ENCODE results near the gene SNCB. TPM values are rescaled to one million over a fixed set of nuclear protein-coding genes. Genes with fewer than 3 reads are reported as not detected.

Gene SNCB
- total RNA-seq, 2 experiments from 2014 or later: not detected

- Mint-ChIP-seq H3K27ac (no peak overlapping the region), H3K9me3 (no peaks in the 10 kb centered on the region), H3K27me3 (peaks cover 5% of the 10 kb centered on the region), H3K36me3 (ENCODE audit: low read depth) (no peaks in the 10 kb centered on the region), H3K4me1 (ENCODE audit: low read depth) (peaks cover 22% of the 10 kb centered on the region), H3K4me3 (no peak overlapping the region)
- no peak for DNase-seq
- ATAC-seq (ENCODE audit: poor library complexity): no peak
- no peak for TF ChIP-seq CTCF (IDR thresholded peaks at IDR 0.05)
- Histone ChIP-seq H3K27me3 (ENCODE audit: control insufficient read depth in 1 of 2, insufficient read depth in 2 of 2, low read length in 2 of 2) (no peaks in the 10 kb centered on the region), H3K27ac (ENCODE audit: low read depth in 1 of 2, low read length in 2 of 2) (no peak overlapping the region), H3K4me1 (ENCODE audit: insufficient read depth, low read length) (peaks cover 14% of the 10 kb centered on the region), H3K4me3 (ENCODE audit: low read length) (no peak overlapping the region), H3K9me3 (ENCODE audit: control insufficient read depth in 1 of 2, insufficient read depth in 1 of 2, low read length in 2 of 2) (no peaks in the 10 kb centered on the region), H3K36me3 (ENCODE audit: insufficient read depth, low read length) (no peaks in the 10 kb centered on the region)
- ChIA-PET POLR2A (interaction anchor here (0.6 kb wide), 1 partner anchor 18 kb away, joined by 3 read pairs; no protein-coding TSS in a partner anchor), CTCF (interaction anchor here (0.5 kb wide), 1 partner anchor 136 kb away, joined by 3 read pairs; no protein-coding TSS in a partner anchor)
- intact Hi-C loops (cut with DNase I, micrococcal nuclease): loop anchor here in 1 of 2 experiments (10.0 kb wide), 1 partner anchor 1562 kb away; the partner anchor contains the start of gene HNRNPAB
Observed at GRCh38 chr5:176642675-176643490, 12.5 kb upstream of the SNCB start.

- H3K9me3 Mint-ChIP-seq: no peaks in the 10 kb centered on the region
- H3K36me3 Mint-ChIP-seq (ENCODE audit: low read depth): no peaks in the 10 kb centered on the region
- peaks cover 20% of the 10 kb centered on the region for H3K27me3 Mint-ChIP-seq
- H3K4me3 Mint-ChIP-seq: no peak overlapping the region
- ATAC-seq (ENCODE audit: poor library complexity): no peak
- Histone ChIP-seq H3K36me3 (ENCODE audit: insufficient read depth, low read length) (no peaks in the 10 kb centered on the region), H3K27ac (ENCODE audit: low read depth in 1 of 2, low read length in 2 of 2) (no peak overlapping the region), H3K4me1 (ENCODE audit: insufficient read depth, low read length) (no peaks in the 10 kb centered on the region), H3K9me3 (ENCODE audit: control insufficient read depth in 1 of 2, insufficient read depth in 1 of 2, low read length in 2 of 2) (no peaks in the 10 kb centered on the region), H3K27me3 (ENCODE audit: control insufficient read depth in 1 of 2, insufficient read depth in 2 of 2, low read length in 2 of 2) (peaks cover 0 to under 1% of the 10 kb centered on the region in 2 experiments), H3K4me3 (ENCODE audit: low read length) (no peak overlapping the region)
- no peak for DNase-seq
- ChIA-PET POLR2A (no interaction called here), CTCF (no interaction called here)
- peaks cover 5% of the 10 kb centered on the region for H3K4me1 Mint-ChIP-seq (ENCODE audit: low read depth)
- no peak for TF ChIP-seq CTCF (IDR thresholded peaks at IDR 0.05)
- H3K27ac Mint-ChIP-seq: no peak overlapping the region
- intact Hi-C loops (cut with DNase I, micrococcal nuclease): loop anchor here in 1 of 2 experiments (10.0 kb wide), 1 partner anchor 1564 kb away; the partner anchor contains the start of gene HNRNPAB
Observed at GRCh38 chr5:176640616-176641015, 10.3 kb upstream of the SNCB start.

- intact Hi-C loops (cut with DNase I, micrococcal nuclease): loop anchor here in 1 of 2 experiments (10.0 kb wide), 1 partner anchor 1565 kb away; the partner anchor contains the start of gene HNRNPAB
- DNase-seq (no peak), ATAC-seq (ENCODE audit: poor library complexity) (no peak)
- CTCF ChIA-PET: no interaction called here
- Histone ChIP-seq H3K4me1 (ENCODE audit: insufficient read depth, low read length) (no peaks in the 10 kb centered on the region), H3K27ac (ENCODE audit: low read depth in 1 of 2, low read length in 2 of 2) (no peak overlapping the region), H3K36me3 (ENCODE audit: insufficient read depth, low read length) (no peaks in the 10 kb centered on the region), H3K27me3 (ENCODE audit: control insufficient read depth in 1 of 2, insufficient read depth in 2 of 2, low read length in 2 of 2) (peaks cover 5 to 7% of the 10 kb centered on the region in 2 experiments), H3K4me3 (ENCODE audit: low read length) (no peak overlapping the region), H3K9me3 (ENCODE audit: control insufficient read depth in 1 of 2, insufficient read depth in 1 of 2, low read length in 2 of 2) (peaks cover 0 to 3% of the 10 kb centered on the region in 2 experiments)
- TF ChIP-seq CTCF (IDR thresholded peaks at IDR 0.05): no peak
- Mint-ChIP-seq H3K27me3 (peaks cover 26% of the 10 kb centered on the region), H3K4me1 (ENCODE audit: low read depth) (peaks cover 4% of the 10 kb centered on the region), H3K27ac (no peak overlapping the region), H3K4me3 (no peak overlapping the region), H3K9me3 (no peaks in the 10 kb centered on the region), H3K36me3 (ENCODE audit: low read depth) (no peaks in the 10 kb centered on the region)
- POLR2A ChIA-PET: no interaction called here
Observed at GRCh38 chr5:176639981-176640380, 9.6 kb upstream of the SNCB start.

Measured in CD4-positive, alpha-beta T cell (primary cell).